Globus pallidus (tissue), 1 donor: ENCODE data around the gene IFNA2.
"Not testable (repeated sequence)": the region's sequence is repeated elsewhere in the genome, so short reads cannot be mapped to it uniquely, and the experiment has no call there.

Source experiments
- DNase-seq: peaks from one replicate; pipeline ENCODE4 v3.0.0-alpha.2; 2015; ENCODE audit warnings: low spot score

The IFNA2 gene

GRCh38 chr9:21381448-21382339 lies 3.5 kb downstream of the IFNA2 start:
- DNase-seq = no peak

- DNase-seq = not testable (repeated sequence)
These were observed 13.7 kb downstream of the IFNA2 start for GRCh38 chr9:21371467-21371866.

DNA sequence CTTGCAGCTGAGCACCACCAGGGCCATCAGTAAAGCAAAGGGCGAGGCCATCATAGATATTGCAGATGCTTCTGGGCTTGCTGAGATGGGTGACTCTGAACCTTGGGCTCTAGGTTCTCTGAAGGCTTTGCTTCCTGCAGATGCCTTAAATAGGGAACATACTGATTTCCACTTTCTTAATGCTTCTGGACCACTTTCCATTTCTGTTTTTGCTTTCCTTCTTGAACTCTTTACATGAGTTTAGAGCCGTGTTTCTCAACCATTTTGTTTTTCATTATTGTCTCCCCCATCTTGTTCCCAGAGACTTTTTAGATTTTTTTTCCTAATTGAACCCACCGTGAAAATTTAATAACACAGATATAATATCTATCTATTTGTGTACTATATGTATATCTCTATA lies 17.2 kb downstream of the IFNA2 start, which contains the start of gene IFNA13:
IFNA13 (minus strand) TSS at position 101 of the 400 bp plus-strand sequence; CDS start at position 54, 47 bp downstream.
- DNase-seq = no peak

DNA sequence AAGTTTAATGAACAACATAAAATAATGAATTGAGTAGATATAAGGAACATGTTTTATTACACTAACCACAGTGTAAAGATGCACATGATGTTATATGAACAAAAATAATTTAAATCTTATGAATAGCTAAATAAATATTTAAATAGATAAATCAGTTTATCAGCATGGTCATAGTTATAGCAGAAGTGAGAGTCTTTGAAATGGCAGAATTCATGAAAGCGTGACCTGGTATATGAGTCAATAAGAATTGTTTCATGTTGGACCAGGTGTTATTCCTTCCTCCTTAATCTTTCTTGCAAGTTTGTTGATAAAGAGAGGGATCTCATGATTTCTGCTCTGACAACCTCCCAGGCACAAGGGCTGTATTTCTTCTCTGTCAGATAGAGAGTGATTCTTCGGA lies 18.0 kb downstream of the IFNA2 start:
- DNase-seq = not testable (repeated sequence)

GRCh38 chr9:21362287-21362686 lies 22.9 kb downstream of the IFNA2 start:
- DNase-seq = no peak

- no peak for DNase-seq
These were observed 27.4 kb downstream of the IFNA2 start for GRCh38 chr9:21357479-21358460.

DNA sequence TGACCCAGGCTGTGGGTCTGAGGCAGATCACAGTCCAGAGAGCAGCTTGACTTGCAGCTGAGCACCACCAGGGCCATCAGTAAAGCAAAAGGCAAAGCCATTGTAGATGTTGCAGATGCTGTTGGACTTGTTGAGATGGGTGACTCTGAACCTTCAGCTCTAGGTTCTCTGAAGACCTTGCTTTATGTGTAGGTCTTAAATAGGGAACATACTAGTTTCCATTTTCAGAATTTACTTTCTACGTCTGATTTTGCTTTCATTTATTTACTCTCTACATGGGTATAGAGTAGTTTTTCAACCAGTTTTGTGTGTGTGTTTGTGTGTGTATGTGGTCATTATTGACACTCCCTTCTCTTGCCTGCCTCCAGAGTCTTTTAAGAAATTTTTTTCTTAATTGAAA lies 34.4 kb downstream of the IFNA2 start, which contains the start of gene IFNA6:
IFNA6 (minus strand) TSS at position 101 of the 400 bp plus-strand sequence; CDS start at position 101, 0 bp downstream.
- no peak for DNase-seq

GRCh38 chr9:21348430-21348970 lies 36.7 kb downstream of the IFNA2 start:
- DNase-seq = no peak

DNA sequence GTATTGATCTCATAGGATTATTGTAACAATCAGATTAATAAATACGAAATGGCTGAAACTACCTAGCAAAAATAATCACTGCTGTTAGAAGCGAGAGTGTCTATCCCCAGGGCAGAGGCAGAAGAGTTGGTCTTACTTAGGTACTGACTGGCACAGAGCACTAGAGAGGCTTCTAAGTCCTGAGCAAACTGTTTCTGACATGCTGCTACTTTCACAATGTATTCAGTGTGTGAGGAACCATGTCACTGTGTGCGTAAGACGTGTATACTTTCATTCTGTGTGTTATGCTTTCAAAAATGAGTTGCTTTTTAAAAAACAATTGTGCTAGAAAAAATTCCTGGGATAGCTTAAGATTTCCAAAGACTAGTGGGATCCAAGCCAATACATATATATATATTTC lies 44.5 kb downstream of the IFNA2 start:
- DNase-seq = no peak

- DNase-seq = peak; percentile 29
These were observed 48.7 kb downstream of the IFNA2 start for GRCh38 chr9:21336457-21336856.

GRCh38 chr9:21334701-21335632 lies 50.2 kb downstream of the IFNA2 start, which contains the start of gene KLHL9:
Gene KLHL9, minus strand, starts transcription at chr9:21335404. Its CDS starts 545 bp downstream, at chr9:21334859.
- peak; percentile 95 for DNase-seq
